Keratinocyte (primary cell): ENCODE measurements around the gene PISD.

Experiments used
- CTCF ChIP-seq, 3 experiments: IDR thresholded peaks in 1 of 3; conservative IDR thresholded peaks in 1 of 3; optimal IDR thresholded peaks in 1 of 3; 2 replicates in 2 of 3; 3 replicates in 1 of 3; pipeline versions ENCODE3 to v1.5.1; 2011; ENCODE audit warnings: low read length in 3 of 3, mild to moderate bottlenecking in 3 of 3, moderate library complexity in 2 of 3, control low read depth in 1 of 3, inconsistent platforms in 1 of 3; ENCODE audit not compliant: insufficient read depth in 2 of 3; ENCODE audit errors: extremely low read depth in 1 of 3
- EZH2 ChIP-seq: IDR thresholded peaks from one replicate; pipeline ENCODE4 v1.6.1; 2012; ENCODE audit warnings: inconsistent platforms, mild to moderate bottlenecking, low read length, moderate library complexity

GRCh38 chr22:31583861-31584485 is 78.0 kb downstream of the PISD start:
- TF ChIP-seq CTCF (optimal IDR thresholded peaks at IDR 0.05 in 1 of 3, IDR thresholded peaks at IDR 0.05 in 1 of 3, conservative IDR thresholded peaks at IDR 0.05 in 1 of 3; ENCODE audit: extremely low read depth in 1 of 3, insufficient read depth in 2 of 3, low read length in 3 of 3) (no peak), EZH2 (no peak)
